ENCODE data around the gene SAMD11.
"Not testable (repeated sequence)": the region's sequence is repeated elsewhere in the genome, so short reads cannot be mapped to it uniquely, and the experiment has no call there.

Gene SAMD11

GRCh38 chr1:974687-975328 lies 51.1 kb downstream of the SAMD11 start:
- DNase-seq (ENCODE audit: low read depth in 1 of 2, low spot score in 1 of 2) = no peak

GRCh38 chr1:975365-975764 lies 51.6 kb downstream of the SAMD11 start:
- no peak for DNase-seq (ENCODE audit: low read depth in 1 of 2, low spot score in 1 of 2)

- DNase-seq (ENCODE audit: low read depth in 1 of 2, low spot score in 1 of 2) = peak in 1 of 2 donors; percentile 59
Observed at GRCh38 chr1:975896-976683, 52.4 kb downstream of the SAMD11 start.

- not testable (repeated sequence) for DNase-seq (ENCODE audit: low read depth in 1 of 2, low spot score in 1 of 2)
Observed at GRCh38 chr1:976791-977190, 53.1 kb downstream of the SAMD11 start.

GRCh38 chr1:978069-978834 lies 54.5 kb downstream of the SAMD11 start:
- no peak for DNase-seq (ENCODE audit: low read depth in 1 of 2, low spot score in 1 of 2)

- DNase-seq (ENCODE audit: low read depth in 1 of 2, low spot score in 1 of 2) = no peak
Observed at GRCh38 chr1:978835-979743, 55.4 kb downstream of the SAMD11 start.

- DNase-seq (ENCODE audit: low read depth in 1 of 2, low spot score in 1 of 2) = no peak
Observed at GRCh38 chr1:979744-980072, 56.0 kb downstream of the SAMD11 start.

GRCh38 chr1:980137-980571 lies 56.4 kb downstream of the SAMD11 start:
- no peak for DNase-seq (ENCODE audit: low read depth in 1 of 2, low spot score in 1 of 2)

- DNase-seq (ENCODE audit: low read depth in 1 of 2, low spot score in 1 of 2) = no peak
Observed at GRCh38 chr1:980602-981395, 57.1 kb downstream of the SAMD11 start.

GRCh38 chr1:981491-981954 lies 57.8 kb downstream of the SAMD11 start:
- DNase-seq (ENCODE audit: low read depth in 1 of 2, low spot score in 1 of 2) = no peak

GRCh38 chr1:981955-982558 lies 58.3 kb downstream of the SAMD11 start, which contains the start of gene PERM1:
PERM1 (minus strand) TSS chr1:982093; CDS start chr1:981029, 1,064 bp downstream.
- no peak for DNase-seq (ENCODE audit: low read depth in 1 of 2, low spot score in 1 of 2)

GRCh38 chr1:982765-983436 lies 59.2 kb downstream of the SAMD11 start:
- DNase-seq (ENCODE audit: low read depth in 1 of 2, low spot score in 1 of 2) = no peak

GRCh38 chr1:983798-984475 lies 60.2 kb downstream of the SAMD11 start:
- peak; percentile 41 to 48 for DNase-seq (ENCODE audit: low read depth in 1 of 2, low spot score in 1 of 2)

- no peak for DNase-seq (ENCODE audit: low read depth in 1 of 2, low spot score in 1 of 2)
Observed at GRCh38 chr1:984476-984814, 60.7 kb downstream of the SAMD11 start.

GRCh38 chr1:985126-985525 lies 61.4 kb downstream of the SAMD11 start:
- no peak for DNase-seq (ENCODE audit: low read depth in 1 of 2, low spot score in 1 of 2)

- not testable (repeated sequence) for DNase-seq (ENCODE audit: low read depth in 1 of 2, low spot score in 1 of 2)
Observed at GRCh38 chr1:988061-988460, 64.3 kb downstream of the SAMD11 start.

GRCh38 chr1:991275-991674 lies 67.6 kb downstream of the SAMD11 start:
- not testable (repeated sequence) for DNase-seq (ENCODE audit: low read depth in 1 of 2, low spot score in 1 of 2)

- DNase-seq (ENCODE audit: low read depth in 1 of 2, low spot score in 1 of 2) = no peak
Observed at GRCh38 chr1:991895-992294, 68.2 kb downstream of the SAMD11 start.
